Keratinocyte (primary cell): Measurements from ENCODE around the gene LPO.

ENCODE experiments used
- EZH2 ChIP-seq: IDR thresholded peaks from one replicate; pipeline ENCODE4 v1.6.1; 2012; ENCODE audit warnings: inconsistent platforms, mild to moderate bottlenecking, low read length, moderate library complexity
- TF ChIP-seq, protein P1 (sequence below), 3 experiments: IDR thresholded peaks in 1 of 3; conservative IDR thresholded peaks in 1 of 3; optimal IDR thresholded peaks in 1 of 3; 2 replicates in 2 of 3; 3 replicates in 1 of 3; pipeline versions ENCODE3 to v1.5.1; 2011; ENCODE audit warnings: low read length in 3 of 3, mild to moderate bottlenecking in 3 of 3, moderate library complexity in 2 of 3, control low read depth in 1 of 3, inconsistent platforms in 1 of 3; ENCODE audit not compliant: insufficient read depth in 2 of 3; ENCODE audit errors: extremely low read depth in 1 of 3

DNA sequence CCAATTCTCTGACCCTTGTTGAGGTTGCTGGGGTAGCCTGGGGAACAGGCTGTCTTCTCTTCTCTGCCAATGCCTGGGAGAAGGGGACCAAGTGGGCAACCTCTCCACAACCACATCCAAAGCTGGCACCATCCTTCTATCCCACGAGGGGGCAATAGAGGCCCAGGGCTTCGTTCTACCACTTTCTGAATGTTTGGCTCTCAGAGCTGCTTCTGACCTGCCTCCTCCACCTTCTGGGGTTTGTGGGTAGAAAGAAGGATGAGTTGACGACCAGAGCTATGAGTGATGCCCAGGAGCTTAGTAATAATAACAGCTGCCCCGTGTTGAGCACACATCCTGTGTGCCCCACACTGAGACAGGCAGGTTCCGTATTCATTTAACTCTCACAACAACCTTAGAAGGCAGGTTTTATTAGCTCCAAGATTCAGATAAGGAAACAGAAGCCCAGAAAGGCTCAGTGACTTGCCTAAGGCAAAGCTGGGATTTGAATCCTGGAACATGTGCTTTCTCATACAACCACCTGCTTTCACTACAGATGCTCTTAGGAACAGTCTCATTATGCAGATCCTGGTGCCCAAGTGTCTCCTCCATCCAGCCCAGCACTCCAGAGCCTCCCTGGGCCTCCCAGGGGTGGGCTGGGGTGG lies 79.2 kb downstream of the LPO start:
- no peak for TF ChIP-seq EZH2
- TF ChIP-seq, protein P1, sequence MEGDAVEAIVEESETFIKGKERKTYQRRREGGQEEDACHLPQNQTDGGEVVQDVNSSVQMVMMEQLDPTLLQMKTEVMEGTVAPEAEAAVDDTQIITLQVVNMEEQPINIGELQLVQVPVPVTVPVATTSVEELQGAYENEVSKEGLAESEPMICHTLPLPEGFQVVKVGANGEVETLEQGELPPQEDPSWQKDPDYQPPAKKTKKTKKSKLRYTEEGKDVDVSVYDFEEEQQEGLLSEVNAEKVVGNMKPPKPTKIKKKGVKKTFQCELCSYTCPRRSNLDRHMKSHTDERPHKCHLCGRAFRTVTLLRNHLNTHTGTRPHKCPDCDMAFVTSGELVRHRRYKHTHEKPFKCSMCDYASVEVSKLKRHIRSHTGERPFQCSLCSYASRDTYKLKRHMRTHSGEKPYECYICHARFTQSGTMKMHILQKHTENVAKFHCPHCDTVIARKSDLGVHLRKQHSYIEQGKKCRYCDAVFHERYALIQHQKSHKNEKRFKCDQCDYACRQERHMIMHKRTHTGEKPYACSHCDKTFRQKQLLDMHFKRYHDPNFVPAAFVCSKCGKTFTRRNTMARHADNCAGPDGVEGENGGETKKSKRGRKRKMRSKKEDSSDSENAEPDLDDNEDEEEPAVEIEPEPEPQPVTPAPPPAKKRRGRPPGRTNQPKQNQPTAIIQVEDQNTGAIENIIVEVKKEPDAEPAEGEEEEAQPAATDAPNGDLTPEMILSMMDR (optimal IDR thresholded peaks at IDR 0.05 in 1 of 3, IDR thresholded peaks at IDR 0.05 in 1 of 3, conservative IDR thresholded peaks at IDR 0.05 in 1 of 3; ENCODE audit: extremely low read depth in 1 of 3, insufficient read depth in 2 of 3, low read length in 3 of 3) = peak; percentile 90 to 94 (median 94)
